SU-DHL-6 (cell line): Measurements from ENCODE around the gene CHD5.

Experiments used
- H2AFZ ChIP-seq: fragments of 200-600 bp; sonication (generic); 2 replicates; pipeline ENCODE4 v1.6.1; 2014; ENCODE audit warnings: low read depth, mild to moderate bottlenecking, moderate library complexity, mixed read lengths, antibody characterized with exemption, low read length; ENCODE audit not compliant: severe bottlenecking
- H3F3A ChIP-seq: fragments of 200-600 bp; shearing (Covaris generic); 2 replicates; pipeline ENCODE4 v1.6.0; 2016; ENCODE audit warnings: antibody characterized with exemption, mild to moderate bottlenecking; ENCODE audit not compliant: insufficient read depth
- H3K27ac ChIP-seq: fragments of 200-600 bp; sonication (generic); 2 replicates; pipeline ENCODE4 v1.5.1; 2016; ENCODE audit warnings: low read depth, mild to moderate bottlenecking, low read length, moderate library complexity, mixed read lengths
- H3K27me3 ChIP-seq: fragments of 200-600 bp; sonication (generic), shearing (Covaris generic); 2 replicates; pipeline ENCODE4 v1.6.0; 2014; ENCODE audit warnings: mild to moderate bottlenecking, low read length
- H3K36me3 ChIP-seq: fragments of 200-600 bp; sonication (generic); 2 replicates; pipeline ENCODE4 v1.6.1; 2014; ENCODE audit warnings: mild to moderate bottlenecking, low read length, mixed read lengths
- H3K4me2 ChIP-seq: fragments of 300-600, 200-600 bp; shearing (Covaris generic), sonication (generic); 2 replicates; pipeline ENCODE4 v1.6.0; 2014; ENCODE audit warnings: low read length, low read depth, mild to moderate bottlenecking; ENCODE audit not compliant: poor library complexity, severe bottlenecking
- H3K4me3 ChIP-seq: fragments of 200-600 bp; sonication (generic); 2 replicates; pipeline ENCODE4 v1.5.1; 2014; ENCODE audit warnings: antibody characterized with exemption, low read length, mild to moderate bottlenecking, mixed read lengths; ENCODE audit not compliant: insufficient read depth, poor library complexity, severe bottlenecking
- H3K79me2 ChIP-seq: fragments of 200-600 bp; sonication (generic); 2 replicates; pipeline ENCODE4 v1.6.1; 2014; ENCODE audit warnings: mild to moderate bottlenecking, low read length, moderate library complexity; ENCODE audit not compliant: insufficient read depth
- H3K9ac ChIP-seq: fragments of 200-600 bp; sonication (generic); 2 replicates; pipeline ENCODE4 v1.7.0; 2014; ENCODE audit warnings: mild to moderate bottlenecking, low read length
- H3K9me2 ChIP-seq: fragments of 200-600 bp; sonication (generic); replicated peaks from 2 replicates; pipeline ENCODE4 v1.6.1; 2014; ENCODE audit warnings: low read length; ENCODE audit not compliant: insufficient read depth
- H3K9me3 ChIP-seq: fragments of 200-600 bp; sonication (generic); 2 replicates; pipeline ENCODE4 v1.6.1; 2014; ENCODE audit warnings: low read length, mixed read lengths; ENCODE audit not compliant: insufficient read depth
- H4K20me1 ChIP-seq: fragments of 200-600 bp; sonication (generic); 2 replicates; pipeline ENCODE4 v1.6.1; 2014; ENCODE audit warnings: low read depth, mild to moderate bottlenecking, antibody characterized with exemption, low read length, moderate library complexity, mixed read lengths
- EZH2phosphoT487 ChIP-seq: fragments of 200-600 bp; sonication (generic), shearing (Covaris generic); conservative IDR thresholded peaks from 2 replicates; pipeline ENCODE4 v1.6.1; 2018; ENCODE audit warnings: mild to moderate bottlenecking, antibody characterized with exemption, low read length, moderate library complexity, mixed read lengths
- TF ChIP-seq, protein P1 (sequence below): fragments of 200-600 bp; sonication (generic); IDR thresholded peaks from one replicate; pipeline ENCODE4 v1.5.1; 2017; ENCODE audit warnings: antibody characterized with exemption, mild to moderate bottlenecking, low read length, moderate library complexity; ENCODE audit not compliant: insufficient read depth, poor library complexity, severe bottlenecking

The CHD5 gene

DNA sequence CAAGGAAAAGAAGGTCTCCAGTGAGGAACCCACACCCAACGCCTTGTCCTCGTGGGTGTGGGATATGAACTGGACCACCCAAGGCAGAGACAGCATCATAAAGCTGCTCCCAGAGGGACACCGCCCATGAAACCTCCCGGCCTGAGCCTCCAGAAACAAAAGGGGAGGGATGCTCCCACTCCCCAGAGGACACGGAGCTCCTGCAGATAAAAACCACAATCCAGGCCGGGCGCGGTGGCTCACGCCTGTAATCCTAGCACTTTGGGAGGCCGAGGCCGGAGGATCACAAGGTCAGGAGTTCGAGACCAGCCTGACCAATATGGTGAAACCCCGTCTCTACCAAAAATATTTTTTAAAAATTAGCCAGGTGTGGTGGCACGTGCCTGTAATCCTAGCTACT lies 66.4 kb downstream of the CHD5 start:
- H3K4me2 ChIP-seq: no peak overlapping the region
- no peak overlapping the region for H3K9ac ChIP-seq
- H2AFZ ChIP-seq: no peak overlapping the region
- H4K20me1 ChIP-seq: no peaks in the 10 kb centered on the region
- no peak overlapping the region for H3K4me3 ChIP-seq
- no peaks in the 10 kb centered on the region for H3K79me2 ChIP-seq
- no peaks in the 10 kb centered on the region for H3K36me3 ChIP-seq
- H3K27ac ChIP-seq: no peak overlapping the region
- H3K9me3 ChIP-seq: no peaks in the 10 kb centered on the region
- H3K27me3 ChIP-seq: no peaks in the 10 kb centered on the region
- no peaks in the 10 kb centered on the region for H3F3A ChIP-seq
- no peaks in the 10 kb centered on the region for H3K9me2 ChIP-seq
- TF ChIP-seq EZH2phosphoT487: no peak
- TF ChIP-seq, protein P1, sequence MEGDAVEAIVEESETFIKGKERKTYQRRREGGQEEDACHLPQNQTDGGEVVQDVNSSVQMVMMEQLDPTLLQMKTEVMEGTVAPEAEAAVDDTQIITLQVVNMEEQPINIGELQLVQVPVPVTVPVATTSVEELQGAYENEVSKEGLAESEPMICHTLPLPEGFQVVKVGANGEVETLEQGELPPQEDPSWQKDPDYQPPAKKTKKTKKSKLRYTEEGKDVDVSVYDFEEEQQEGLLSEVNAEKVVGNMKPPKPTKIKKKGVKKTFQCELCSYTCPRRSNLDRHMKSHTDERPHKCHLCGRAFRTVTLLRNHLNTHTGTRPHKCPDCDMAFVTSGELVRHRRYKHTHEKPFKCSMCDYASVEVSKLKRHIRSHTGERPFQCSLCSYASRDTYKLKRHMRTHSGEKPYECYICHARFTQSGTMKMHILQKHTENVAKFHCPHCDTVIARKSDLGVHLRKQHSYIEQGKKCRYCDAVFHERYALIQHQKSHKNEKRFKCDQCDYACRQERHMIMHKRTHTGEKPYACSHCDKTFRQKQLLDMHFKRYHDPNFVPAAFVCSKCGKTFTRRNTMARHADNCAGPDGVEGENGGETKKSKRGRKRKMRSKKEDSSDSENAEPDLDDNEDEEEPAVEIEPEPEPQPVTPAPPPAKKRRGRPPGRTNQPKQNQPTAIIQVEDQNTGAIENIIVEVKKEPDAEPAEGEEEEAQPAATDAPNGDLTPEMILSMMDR: no peak

DNA sequence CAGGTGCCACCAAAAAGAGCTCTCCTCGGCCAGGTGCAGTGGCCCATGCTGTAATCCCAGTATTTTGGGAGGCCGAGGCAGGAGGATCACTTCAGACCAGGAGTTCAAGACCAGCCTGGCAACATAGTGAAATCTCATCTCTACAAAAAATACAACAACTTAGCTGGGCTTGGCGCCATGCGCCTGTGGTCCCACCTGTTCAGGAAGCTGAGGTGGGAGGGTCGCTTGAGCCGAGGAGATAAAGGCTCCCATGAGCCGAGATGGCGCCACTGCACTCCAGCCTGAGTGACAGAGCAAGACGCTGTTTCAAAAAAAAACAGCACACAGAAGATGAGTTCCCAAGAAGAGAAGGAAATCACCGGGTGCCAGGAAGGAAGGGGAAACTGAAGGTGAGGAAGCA lies 67.0 kb downstream of the CHD5 start:
- Histone ChIP-seq H3K4me3 (no peak overlapping the region), H3K9ac (no peak overlapping the region), H3K4me2 (no peak overlapping the region), H3K27me3 (no peaks in the 10 kb centered on the region), H3K27ac (no peak overlapping the region), H3K9me3 (no peaks in the 10 kb centered on the region), H4K20me1 (no peaks in the 10 kb centered on the region), H3K9me2 (no peaks in the 10 kb centered on the region), H3F3A (no peaks in the 10 kb centered on the region), H2AFZ (no peak overlapping the region), H3K79me2 (no peaks in the 10 kb centered on the region), H3K36me3 (no peaks in the 10 kb centered on the region)
- TF ChIP-seq, protein P1: no peak
- TF ChIP-seq EZH2phosphoT487: no peak

DNA sequence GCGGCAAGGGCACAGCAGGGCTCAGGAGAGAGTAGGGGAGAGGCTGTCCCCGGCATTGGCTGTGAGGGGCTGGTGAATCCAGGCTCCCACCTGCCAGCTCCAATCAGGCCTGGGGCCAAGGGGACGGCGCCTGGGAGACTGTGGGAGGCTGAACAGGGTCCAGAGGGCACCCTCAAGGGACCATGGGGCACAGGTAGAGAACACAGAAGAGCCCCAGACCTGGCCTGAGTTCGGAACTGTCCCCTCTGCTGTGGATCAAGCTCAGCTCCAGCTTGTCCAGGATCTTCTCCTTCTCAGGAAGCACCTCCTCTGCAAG lies 67.5 kb downstream of the CHD5 start:
- TF ChIP-seq EZH2phosphoT487: no peak
- TF ChIP-seq, protein P1: no peak
- no peaks in the 10 kb centered on the region for H3K27me3 ChIP-seq
- H3F3A ChIP-seq: no peaks in the 10 kb centered on the region
- H3K36me3 ChIP-seq: no peaks in the 10 kb centered on the region
- no peaks in the 10 kb centered on the region for H4K20me1 ChIP-seq
- no peak overlapping the region for H3K4me3 ChIP-seq
- no peaks in the 10 kb centered on the region for H3K79me2 ChIP-seq
- no peak overlapping the region for H2AFZ ChIP-seq
- no peaks in the 10 kb centered on the region for H3K9me2 ChIP-seq
- H3K27ac ChIP-seq: no peak overlapping the region
- no peak overlapping the region for H3K4me2 ChIP-seq
- H3K9me3 ChIP-seq: no peaks in the 10 kb centered on the region
- no peak overlapping the region for H3K9ac ChIP-seq
